ENCODE measurements around the gene CHRNA4. TPM values are rescaled to one million over a fixed set of nuclear protein-coding genes. Genes with fewer than 3 reads are reported as not detected.

CHRNA4 gene
- total RNA-seq, 1 donor from 2014 or later: not detected

DNA sequence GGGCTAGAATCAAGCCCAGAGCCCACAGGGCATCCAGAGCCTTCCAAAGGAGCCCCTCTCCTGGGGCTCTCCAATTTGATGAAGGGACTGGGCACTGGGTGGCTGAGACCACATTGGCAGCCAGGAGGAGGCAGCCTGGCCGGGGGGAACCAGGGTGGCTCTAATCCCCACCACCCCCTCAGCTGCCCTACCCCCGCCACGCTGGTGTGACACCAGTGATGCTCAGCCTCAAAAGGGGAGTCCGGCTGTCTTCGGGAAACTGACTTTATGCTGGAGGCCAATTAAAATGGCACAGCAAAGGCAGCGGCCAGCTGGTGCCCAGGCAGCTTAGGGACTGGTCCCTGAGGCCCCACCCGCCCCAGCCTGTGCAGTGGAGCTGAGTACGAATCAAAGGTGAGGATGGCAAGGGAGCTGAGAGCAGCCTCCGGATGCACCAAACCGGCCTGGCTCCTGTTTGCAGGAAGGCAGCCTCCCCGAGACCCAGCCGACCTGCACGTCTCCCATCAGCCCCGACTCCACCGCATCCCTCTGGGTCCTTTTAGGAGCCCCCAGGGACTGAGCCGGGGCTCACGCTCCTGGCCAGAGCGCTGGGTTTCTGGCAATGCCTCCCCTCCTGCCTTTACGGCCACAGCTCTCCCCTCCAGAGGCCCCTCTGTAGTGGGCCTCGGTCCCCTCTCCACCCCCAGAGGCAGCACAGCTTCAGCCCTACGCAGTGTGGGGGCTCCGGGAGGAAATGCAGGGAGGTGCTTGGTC, 28.5 kb downstream of the CHRNA4 start:
- intact Hi-C loops (cut with DNase I): no loop called here
- no peaks in the 10 kb centered on the region for H3K4me1 ChIP-seq
- H3K4me3 ChIP-seq: no peak overlapping the region
- no peak for ATAC-seq
- TF ChIP-seq, protein P1, sequence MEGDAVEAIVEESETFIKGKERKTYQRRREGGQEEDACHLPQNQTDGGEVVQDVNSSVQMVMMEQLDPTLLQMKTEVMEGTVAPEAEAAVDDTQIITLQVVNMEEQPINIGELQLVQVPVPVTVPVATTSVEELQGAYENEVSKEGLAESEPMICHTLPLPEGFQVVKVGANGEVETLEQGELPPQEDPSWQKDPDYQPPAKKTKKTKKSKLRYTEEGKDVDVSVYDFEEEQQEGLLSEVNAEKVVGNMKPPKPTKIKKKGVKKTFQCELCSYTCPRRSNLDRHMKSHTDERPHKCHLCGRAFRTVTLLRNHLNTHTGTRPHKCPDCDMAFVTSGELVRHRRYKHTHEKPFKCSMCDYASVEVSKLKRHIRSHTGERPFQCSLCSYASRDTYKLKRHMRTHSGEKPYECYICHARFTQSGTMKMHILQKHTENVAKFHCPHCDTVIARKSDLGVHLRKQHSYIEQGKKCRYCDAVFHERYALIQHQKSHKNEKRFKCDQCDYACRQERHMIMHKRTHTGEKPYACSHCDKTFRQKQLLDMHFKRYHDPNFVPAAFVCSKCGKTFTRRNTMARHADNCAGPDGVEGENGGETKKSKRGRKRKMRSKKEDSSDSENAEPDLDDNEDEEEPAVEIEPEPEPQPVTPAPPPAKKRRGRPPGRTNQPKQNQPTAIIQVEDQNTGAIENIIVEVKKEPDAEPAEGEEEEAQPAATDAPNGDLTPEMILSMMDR (IDR thresholded peaks at IDR 0.05): no peak
- no peaks in the 10 kb centered on the region for H3K9me3 ChIP-seq
- peaks cover 49% of the 10 kb centered on the region for H3K27me3 ChIP-seq (ENCODE audit: low read depth)
- no peak for DNase-seq
- H3K36me3 ChIP-seq: no peaks in the 10 kb centered on the region
- no peak overlapping the region for H3K27ac ChIP-seq

DNA sequence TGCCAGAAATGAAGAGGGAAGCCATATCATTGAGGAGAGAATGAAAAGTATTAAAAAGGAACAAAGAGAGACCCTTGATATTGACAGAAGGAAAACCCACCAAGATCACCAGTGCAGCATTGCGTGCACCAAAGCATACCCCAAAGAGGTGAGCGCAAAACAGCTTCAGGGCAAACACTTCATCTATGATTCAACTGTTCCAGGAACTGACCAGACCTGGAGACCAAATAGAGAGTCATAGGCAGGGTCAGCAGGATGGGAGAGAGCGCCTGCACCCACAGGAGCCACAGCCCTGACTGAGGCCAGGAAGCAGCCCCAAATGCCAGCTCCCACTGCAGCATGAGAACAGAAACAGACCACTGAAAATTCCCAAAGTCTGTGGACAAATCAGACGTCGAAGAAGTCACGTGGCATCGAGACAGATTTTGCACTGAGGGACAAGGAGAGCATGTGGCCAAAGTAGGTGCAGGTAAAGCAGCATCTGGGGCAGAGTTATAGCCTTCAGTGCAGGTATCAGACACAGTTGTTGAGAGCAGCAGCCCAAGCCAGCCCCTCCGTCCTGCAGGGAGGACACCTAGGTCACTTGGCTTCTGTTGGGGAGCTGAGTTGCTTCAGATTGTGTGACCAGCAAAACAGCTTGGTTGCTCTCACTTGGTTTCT, 29.3 kb downstream of the CHRNA4 start:
- TF ChIP-seq, protein P1 (IDR thresholded peaks at IDR 0.05): no peak
- intact Hi-C loops (cut with DNase I): no loop called here
- H3K27me3 ChIP-seq (ENCODE audit: low read depth): peaks cover 49% of the 10 kb centered on the region
- no peaks in the 10 kb centered on the region for H3K36me3 ChIP-seq
- no peak for DNase-seq
- ATAC-seq: no peak
- H3K9me3 ChIP-seq: no peaks in the 10 kb centered on the region
- H3K4me1 ChIP-seq: no peaks in the 10 kb centered on the region
- H3K4me3 ChIP-seq: no peak overlapping the region
- H3K27ac ChIP-seq: no peak overlapping the region

GRCh38 chr20:63330940-63331339, 30.2 kb downstream of the CHRNA4 start:
- Histone ChIP-seq H3K27ac (no peak overlapping the region), H3K9me3 (no peaks in the 10 kb centered on the region), H3K27me3 (ENCODE audit: low read depth) (peaks cover 43% of the 10 kb centered on the region), H3K4me1 (no peaks in the 10 kb centered on the region), H3K36me3 (no peaks in the 10 kb centered on the region), H3K4me3 (no peak overlapping the region)
- ATAC-seq (no peak), DNase-seq (no peak)
- TF ChIP-seq, protein P1 (IDR thresholded peaks at IDR 0.05): no peak
- intact Hi-C loops (cut with DNase I): no loop called here

GRCh38 chr20:63330084-63330760, 30.9 kb downstream of the CHRNA4 start:
- TF ChIP-seq, protein P1 (IDR thresholded peaks at IDR 0.05): no peak
- Histone ChIP-seq H3K36me3 (no peaks in the 10 kb centered on the region), H3K27me3 (ENCODE audit: low read depth) (peaks cover 38% of the 10 kb centered on the region), H3K27ac (no peak overlapping the region), H3K9me3 (no peaks in the 10 kb centered on the region), H3K4me3 (no peak overlapping the region), H3K4me1 (no peaks in the 10 kb centered on the region)
- ATAC-seq (no peak), DNase-seq (no peak)
- intact Hi-C loops (cut with DNase I): no loop called here

DNA sequence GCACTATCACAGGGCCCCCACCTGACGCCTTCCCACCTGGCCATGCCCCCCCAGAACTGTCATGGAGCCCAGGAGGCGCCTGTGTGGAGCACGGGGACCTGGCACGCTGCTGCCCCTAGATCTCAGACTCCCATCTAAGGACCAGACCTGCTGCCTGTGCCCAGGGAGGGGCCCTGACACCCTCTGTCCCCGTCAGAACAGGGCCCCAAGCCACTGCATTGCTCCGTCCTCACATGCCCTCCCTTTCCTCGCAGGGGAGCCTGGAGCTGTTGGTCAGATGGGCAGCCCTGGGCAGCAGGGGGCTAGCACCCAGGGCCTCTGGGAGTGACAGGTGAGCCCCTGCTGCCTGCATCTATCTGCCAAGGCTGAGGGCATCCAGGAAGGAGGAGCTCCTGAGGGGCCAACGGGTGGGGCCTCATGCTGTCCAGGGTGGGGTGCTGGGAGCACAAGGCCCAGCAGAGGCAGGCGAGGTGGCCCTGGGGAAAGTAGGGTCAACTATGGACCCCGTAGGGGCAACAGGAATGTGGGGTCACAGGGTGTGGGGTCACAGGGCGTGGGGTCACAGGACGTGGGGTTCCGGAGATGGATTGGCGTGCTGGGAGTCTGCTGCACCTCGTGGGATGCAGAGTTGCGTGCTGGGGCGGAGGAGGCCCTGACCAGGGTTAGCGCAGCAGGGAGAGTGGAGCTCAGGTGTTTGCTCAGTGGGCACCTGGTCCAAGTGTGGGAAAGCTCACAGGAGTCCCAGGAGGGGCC, 31.6 kb downstream of the CHRNA4 start:
- H3K4me1 ChIP-seq: no peaks in the 10 kb centered on the region
- no peak for DNase-seq
- TF ChIP-seq, protein P1 (IDR thresholded peaks at IDR 0.05): no peak
- H3K27ac ChIP-seq: no peak overlapping the region
- no peaks in the 10 kb centered on the region for H3K9me3 ChIP-seq
- no peak for ATAC-seq
- H3K36me3 ChIP-seq: no peaks in the 10 kb centered on the region
- H3K27me3 ChIP-seq (ENCODE audit: low read depth): peaks cover 38% of the 10 kb centered on the region
- H3K4me3 ChIP-seq: no peak overlapping the region
- intact Hi-C loops (cut with DNase I): no loop called here

Measured in lower lobe of right lung (tissue), 2 donors.